HG03521 (cell line): Measurements from ENCODE around the gene PSMD3.

Experiments used
- ATAC-seq: cut with Tn5 transposase; IDR thresholded peaks from one replicate; pipeline ENCODE4 v1.9.1; 2021; ENCODE audit warnings: mild to moderate bottlenecking, moderate library complexity; ENCODE audit not compliant: unreplicated experiment

Gene PSMD3

DNA sequence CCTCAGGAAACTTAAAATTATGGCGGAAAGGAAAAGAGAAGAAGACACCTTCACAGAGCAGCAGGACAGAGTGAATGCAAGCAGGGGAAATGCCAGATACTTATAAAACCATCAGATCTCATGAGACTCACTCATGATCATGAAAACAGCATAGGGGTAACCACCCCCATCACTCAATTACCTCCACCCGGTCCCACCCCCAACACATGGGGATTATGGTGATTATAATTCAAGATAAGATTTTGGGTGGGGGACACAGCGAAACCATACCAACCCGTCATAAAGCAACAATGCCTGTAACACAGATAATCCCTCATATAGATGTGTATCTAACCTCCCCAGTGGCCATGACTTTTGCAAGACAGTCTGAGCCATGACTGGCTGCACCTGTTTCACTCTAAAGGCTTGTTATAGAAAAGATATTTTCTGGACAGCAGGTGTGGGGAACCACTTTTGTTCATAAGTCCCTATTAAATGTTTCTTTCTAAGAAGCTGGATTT, 24.8 kb upstream of the PSMD3 start:
- no peak for ATAC-seq

DNA sequence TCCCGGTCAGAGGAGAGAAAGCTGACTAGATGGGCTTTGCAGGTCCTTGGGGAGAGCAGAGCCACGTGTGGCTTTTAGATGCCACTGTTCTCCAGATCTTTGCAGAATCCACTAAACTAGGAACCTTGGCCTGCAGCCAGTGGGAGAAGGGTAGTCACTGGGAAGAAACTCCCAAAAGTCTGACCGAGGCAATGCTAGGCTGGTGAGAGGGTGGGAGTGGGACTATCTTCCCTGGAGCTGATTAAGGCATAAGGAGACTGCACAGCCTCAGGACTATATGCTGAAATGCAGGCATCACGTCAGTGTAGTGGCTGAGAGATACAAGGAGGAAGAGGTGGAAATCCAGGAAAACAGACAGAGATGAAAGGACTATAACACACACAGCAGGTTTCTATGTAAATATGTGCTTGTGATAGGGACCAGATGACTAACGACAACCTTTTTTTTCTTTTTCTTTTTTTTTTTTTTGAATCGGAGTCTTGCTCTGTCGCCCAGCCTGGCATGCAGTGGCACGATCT, 20.0 kb upstream of the PSMD3 start:
- ATAC-seq, result no peak

DNA sequence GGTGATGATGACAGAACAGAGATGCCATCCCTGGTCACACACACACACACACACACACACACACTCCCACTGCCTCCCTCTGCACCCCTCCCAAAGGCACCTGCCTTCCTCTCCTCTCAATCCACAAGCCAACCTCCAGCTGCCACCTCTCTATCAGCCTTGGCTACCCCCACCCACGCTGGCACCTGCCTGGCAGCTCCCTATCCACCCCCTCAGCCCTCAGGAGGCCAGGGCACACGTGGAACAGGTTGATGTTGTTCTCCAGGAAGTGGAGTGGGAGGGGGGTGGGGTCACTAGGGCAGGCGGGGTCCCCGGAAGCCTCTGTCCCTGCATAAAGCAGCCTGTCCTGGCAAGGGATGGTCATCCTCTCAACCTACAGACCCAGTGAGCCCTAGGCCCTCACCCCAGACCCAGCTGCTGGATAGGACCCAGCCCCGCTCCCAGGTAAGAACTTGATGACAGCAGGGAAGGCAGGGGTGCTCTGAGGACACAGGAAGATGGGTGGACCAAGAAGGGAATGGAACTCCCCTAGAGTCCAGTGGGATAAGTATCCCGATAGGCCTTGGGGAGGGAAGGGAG, 17.9 kb upstream of the PSMD3 start, which contains the start of gene GSDMA:
GSDMA (plus strand) TSS at position 363 of the 579 bp plus-strand sequence. CDS start 2,684 bp downstream, outside the sequence.
- ATAC-seq, result no peak

DNA sequence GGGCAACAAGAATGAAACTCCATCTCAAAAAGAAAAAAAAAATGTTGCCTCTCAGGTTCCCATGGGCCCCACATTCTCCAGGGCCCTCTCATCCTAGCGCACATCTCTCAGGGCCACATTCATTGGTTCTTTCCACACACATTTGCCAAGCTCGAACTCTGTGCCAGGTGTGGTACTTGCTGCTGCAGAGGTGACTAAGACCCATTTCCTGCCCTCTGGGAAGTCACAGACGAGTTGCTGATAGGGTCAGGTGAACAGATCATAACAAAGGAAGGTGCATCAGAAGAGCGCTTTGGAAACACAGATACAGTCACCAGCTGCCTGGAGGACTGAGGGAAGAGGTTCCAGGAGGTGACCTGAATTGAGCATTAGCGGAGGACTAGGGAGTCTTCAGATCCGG, 16.8 kb upstream of the PSMD3 start:
- no peak for ATAC-seq

DNA sequence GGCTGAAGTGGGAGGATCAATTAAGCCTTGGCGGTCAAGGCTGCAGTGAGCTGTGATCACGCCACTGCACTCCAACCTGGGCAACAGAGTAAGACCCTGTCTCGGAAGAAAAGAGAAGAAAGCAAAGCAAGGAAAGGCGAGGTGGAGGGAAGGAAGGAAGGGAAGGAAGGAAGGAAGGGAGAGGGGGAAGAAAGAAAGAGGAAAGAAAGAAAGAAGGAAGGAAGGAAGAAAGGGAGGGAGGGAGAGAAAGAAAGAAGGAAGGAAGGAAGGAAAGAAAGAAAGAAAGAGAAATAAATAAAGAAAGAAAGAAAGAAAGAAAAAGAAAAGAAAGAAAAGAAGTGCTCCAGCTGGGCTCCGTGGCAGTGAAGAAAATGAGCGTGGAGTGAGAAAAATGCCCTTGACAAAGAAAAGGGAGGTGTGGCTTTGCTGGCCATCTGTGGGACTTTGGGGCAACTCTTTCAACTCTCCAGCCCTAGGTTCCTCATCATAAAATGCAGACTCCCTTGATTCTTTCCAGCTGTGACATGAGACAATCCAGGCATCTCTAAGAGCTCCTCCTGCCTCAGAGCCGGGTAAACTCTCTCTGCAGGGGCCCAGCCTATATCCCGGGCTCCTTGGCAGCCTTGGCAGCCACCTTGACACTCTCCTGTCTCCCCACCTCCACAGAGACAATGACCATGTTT, 15.4 kb upstream of the PSMD3 start:
- ATAC-seq, result no peak

DNA sequence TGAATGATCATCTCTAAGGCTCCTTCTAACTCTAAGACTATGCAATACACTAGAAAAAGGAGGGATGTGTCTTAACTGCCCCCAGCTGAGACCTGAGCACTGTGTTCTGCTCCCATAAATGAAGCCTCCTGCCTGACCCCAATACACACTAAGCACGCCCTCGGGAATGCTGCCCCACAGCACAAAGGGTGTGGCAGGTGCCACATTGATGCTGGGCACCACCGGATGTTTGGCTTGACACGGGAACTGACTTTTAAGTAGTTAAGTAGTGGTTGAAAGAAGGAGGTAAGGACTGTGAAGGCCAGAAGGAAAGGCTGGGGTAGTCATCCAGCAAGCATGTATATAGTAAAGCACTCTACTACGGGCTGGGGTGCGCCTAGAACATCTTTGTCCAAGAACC, 13.8 kb upstream of the PSMD3 start:
- no peak for ATAC-seq

DNA sequence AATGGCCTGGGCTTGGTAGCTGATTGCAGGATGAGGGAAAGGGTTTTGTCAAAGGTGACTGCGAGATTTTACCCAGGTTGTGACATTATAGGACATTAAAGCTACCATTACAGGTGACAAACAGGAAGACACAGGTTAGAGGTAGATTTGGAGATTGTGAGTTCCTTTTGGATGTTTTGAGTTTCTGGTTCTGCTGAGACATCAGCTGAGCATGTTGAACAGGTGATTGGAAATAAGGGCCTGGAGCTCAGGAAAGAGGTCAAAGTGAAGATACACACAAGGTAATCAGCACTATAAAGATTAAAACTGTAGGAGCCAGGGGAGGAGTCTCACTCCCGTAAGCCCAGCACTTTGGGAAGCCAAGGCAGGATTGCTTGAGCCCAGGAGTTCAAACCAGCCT, 11.8 kb upstream of the PSMD3 start:
- no peak for ATAC-seq

- ATAC-seq, result no peak
These were observed 11.2 kb upstream of the PSMD3 start for GRCh38 chr17:39969375-39969774.

DNA sequence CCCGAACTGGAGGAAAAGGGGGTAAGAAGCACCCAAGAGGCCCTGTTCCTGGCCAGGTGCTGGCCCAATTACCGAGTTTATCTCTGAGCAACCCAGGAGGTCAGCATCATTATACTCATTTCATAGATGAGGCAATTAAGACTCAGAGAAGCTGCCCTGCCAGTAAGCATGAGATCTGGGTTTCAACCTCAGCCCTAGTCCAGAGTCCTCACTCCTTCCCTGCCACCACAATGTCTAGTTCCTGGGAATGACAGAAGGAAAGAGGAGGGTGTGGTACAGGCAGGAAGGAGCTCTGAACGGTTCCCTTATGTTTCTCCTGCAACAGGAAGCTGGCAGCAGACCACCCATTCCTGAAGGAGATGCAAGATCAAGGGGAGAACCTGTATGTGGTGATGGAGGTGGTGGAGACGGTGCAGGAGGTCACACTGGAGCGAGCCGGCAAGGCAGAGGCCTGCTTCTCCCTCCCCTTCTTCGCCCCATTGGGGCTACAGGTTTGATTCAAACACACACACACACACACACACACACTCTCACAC, 10.4 kb upstream of the PSMD3 start:
- ATAC-seq, result no peak

DNA sequence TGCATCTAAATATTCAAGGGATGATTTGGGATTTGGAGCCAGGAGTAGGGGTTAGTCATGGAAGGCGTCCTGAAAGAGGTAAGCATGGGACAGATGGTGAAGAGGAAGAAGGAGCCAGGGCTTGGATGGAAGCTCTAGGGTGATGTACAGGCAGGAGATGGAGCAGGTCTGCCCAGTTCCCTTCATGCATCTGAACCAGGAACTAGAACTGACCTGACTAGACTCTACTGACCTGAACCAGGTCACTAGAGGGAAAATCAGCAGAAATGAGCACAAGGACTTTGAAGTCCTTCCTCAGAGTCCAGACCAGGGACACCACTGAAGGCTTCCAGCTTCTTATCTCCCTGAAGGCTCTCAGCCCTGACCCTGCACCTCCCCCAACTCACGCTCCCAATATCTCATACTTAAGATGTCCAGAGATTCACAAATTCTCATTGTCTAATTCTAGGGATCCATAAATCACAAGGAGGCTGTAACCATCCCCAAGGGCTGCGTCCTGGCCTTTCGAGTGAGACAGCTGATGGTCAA, 9.5 kb upstream of the PSMD3 start:
- no peak for ATAC-seq

GRCh38 chr17:39972271-39972670, 8.3 kb upstream of the PSMD3 start:
- ATAC-seq, result no peak

GRCh38 chr17:39973496-39973895, 7.1 kb upstream of the PSMD3 start:
- ATAC-seq, result no peak

DNA sequence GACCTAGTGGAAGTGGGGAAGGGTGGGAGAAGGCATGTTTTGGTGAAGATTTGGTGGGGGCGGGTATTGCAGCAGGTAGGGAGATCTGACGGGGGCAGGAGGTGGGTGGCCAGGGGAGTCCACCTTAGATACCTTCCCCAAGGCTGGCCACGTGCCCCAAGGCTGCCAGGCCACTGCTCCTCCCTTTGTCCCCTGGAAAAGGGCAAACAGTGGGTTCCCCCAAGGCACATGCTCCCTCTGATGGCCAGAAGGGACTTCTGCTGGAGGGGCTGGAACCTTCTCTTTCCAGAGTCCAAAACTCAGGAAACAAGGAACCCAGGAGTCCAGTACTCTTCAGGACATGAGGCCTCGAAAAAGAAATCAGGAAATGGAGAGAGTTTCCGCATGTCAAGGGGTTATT, 6.2 kb upstream of the PSMD3 start:
- ATAC-seq, result no peak

GRCh38 chr17:39975801-39976200, 4.8 kb upstream of the PSMD3 start:
- no peak for ATAC-seq

DNA sequence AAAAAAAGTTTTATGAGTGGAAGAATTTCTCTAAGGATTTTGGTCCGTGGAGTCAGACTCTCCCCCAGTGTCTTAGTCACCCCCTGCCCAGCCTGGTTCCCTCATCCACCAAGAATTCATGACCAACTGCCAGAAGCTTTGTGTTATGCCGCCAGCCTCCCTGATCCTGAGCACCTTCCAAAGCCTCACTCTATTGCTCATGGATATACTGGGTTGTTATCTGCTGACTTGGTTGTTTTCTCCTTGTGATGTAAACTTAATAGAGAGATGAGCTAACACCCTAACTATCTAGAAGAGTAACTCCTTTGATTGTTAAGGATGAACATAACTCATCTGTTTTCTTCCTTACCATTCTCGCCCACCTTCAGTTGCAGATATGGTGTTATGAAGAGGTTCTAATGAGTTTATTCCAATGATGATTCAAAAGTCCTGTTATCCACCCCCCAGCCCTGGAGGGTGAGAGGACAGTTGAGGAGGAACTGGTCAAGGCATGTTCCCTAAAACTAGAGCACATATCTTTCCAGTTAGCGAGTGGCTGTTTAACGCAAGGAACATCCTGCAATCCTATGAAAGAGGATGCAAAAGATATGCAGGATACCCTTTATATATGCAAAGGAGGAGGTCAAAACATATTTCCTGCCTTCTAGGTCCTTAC, 1.5 kb upstream of the PSMD3 start:
- no peak for ATAC-seq

- ATAC-seq, result no peak
These were observed 685 bp upstream of the PSMD3 start for GRCh38 chr17:39979893-39980350.

DNA sequence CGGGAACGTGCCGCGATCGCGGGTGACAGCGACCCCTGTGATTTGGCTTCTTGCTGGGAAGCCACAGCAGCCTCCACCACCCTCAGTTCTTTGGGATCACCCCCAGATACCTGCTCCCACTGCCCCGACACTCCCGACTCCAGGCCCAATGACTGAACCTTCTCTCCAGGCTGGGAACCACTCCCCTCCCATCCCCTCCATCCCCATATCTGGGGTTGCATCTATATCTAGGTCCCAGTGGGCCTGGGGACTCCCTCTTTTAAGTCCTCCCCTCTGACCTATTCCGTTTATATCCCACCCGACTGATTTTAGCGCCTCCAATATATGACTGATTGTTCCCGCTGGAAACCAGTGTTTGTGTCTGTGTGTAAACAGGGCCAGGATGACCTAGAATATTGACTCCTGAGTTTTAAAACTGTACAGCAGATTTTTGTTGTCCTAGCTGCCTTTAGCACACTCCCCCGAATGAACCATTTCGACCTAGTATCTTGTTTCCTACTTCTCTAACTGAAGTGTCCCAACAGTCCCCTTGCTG, 667 bp downstream of the PSMD3 start:
- no peak for ATAC-seq

- no peak for ATAC-seq
These were observed 1.3 kb downstream of the PSMD3 start for GRCh38 chr17:39981766-39982375.

DNA sequence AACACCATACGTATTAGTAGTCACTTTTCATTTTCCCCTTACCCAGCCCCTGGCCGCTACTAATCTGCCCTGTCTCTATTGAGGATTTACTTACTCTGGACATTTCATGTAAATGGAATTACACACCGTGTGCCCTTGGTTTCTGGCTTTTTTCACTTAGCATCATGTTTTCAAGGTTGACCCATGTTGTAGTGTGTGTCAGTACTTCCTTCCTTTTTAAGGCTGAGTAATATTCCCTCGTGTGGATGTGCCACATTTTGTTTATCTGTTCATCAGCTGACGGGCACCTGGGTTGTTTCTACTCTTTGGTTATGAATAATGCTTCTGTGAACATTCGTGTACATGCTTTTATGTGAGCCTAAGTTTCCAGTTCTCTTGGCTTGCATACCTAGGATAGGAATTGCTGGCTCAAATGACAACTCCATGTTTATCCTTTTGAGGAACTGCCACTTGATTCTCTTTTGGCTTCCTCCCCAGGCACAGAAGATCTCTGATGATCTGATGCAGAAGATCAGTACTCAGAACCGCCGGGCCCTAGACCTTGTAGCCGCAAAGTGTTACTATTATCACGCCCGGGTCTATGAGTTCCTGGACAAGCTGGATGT, 7.7 kb downstream of the PSMD3 start:
- ATAC-seq, result no peak

DNA sequence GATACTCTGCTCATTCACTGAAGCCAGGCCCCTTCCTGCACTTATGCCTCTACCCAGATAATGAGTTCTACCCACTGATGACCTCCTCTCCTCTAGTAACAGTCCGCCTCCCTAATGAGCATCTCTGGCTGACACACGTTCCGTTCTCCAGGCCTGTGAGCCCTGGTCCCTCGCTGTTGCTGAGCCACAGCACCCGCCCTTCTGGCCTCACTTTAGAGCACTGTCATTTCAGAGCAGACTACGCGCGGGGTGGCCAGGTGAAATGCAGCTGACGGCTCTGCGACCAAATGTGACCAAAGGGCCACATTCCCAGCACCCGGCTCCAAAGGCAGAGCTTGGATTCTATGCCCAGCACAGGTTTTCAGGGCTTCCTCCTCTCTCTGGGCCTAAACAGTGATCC, 13.8 kb downstream of the PSMD3 start:
- ATAC-seq, result no peak
